ENCODE results near the gene SERGEF. TPM values are rescaled to one million over a fixed set of nuclear protein-coding genes. Genes with fewer than 3 reads are reported as not detected.

Gene SERGEF
- polyA plus RNA-seq, 2 of the 4 experiments (the other 2 are of a cell fraction): 20.7 to 24.1 TPM

DNA sequence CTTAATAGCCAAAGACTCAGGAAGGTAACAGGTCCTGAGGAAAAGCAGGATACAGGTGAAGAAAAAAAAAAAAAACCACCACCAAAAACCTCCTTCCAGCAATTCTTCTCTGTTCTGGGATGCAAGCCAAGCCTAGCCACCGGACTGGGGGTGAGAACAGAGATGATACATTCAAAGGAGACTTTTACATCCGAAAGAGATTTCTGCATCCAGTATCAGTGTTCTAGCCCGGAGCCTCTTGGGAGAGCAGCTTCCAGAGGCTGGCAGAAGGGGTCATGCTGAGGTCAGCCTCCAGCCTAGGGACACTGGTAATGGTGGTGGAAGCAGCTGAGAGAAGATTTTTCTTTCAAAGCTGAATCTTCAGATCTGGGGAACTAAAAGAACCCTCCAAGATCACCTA is 202.1 kb downstream of the SERGEF start:
- Histone ChIP-seq H3K4me1 (no peaks in the 10 kb centered on the region), H3K4me2 (no peak overlapping the region), H3K9me3 (no peaks in the 10 kb centered on the region), H3K27ac (no peak overlapping the region), H3K4me3 (no peak overlapping the region)
- WGBS (ENCODE audit: missing lambda C conversion rate): 69% methylated on average over 3 of the region's 3 CpGs
- no peak for TF ChIP-seq CHD4 (IDR thresholded peaks at IDR 0.05; ENCODE audit: borderline replicate concordance)
- TF ChIP-seq ZNF302 (CRISPR knock-in tag; IDR thresholded peaks at IDR 0.05): no peak
- TF ChIP-seq POLR2AphosphoS2 (conservative IDR thresholded peaks at IDR 0.05; ENCODE audit: low read length): no peak
- TF ChIP-seq RAD21 (conservative IDR thresholded peaks at IDR 0.05 in 1 of 2, IDR thresholded peaks at IDR 0.05 in 1 of 2): no peak
- TF ChIP-seq FOSB (CRISPR knock-in tag; IDR thresholded peaks at IDR 0.05): no peak
- no peak for TF ChIP-seq HDAC2 (IDR thresholded peaks at IDR 0.05)
- no peak for TF ChIP-seq FOXS1 (CRISPR knock-in tag; IDR thresholded peaks at IDR 0.05)
- no peak for TF ChIP-seq MAZ (IDR thresholded peaks at IDR 0.05; ENCODE audit: borderline replicate concordance, low read depth, low read length)
- TF ChIP-seq, protein P1, sequence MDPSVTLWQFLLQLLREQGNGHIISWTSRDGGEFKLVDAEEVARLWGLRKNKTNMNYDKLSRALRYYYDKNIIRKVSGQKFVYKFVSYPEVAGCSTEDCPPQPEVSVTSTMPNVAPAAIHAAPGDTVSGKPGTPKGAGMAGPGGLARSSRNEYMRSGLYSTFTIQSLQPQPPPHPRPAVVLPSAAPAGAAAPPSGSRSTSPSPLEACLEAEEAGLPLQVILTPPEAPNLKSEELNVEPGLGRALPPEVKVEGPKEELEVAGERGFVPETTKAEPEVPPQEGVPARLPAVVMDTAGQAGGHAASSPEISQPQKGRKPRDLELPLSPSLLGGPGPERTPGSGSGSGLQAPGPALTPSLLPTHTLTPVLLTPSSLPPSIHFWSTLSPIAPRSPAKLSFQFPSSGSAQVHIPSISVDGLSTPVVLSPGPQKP (IDR thresholded peaks at IDR 0.05; ENCODE audit: low read depth, low read length): no peak
- no peak for TF ChIP-seq RNF2 (IDR thresholded peaks at IDR 0.05; ENCODE audit: borderline replicate concordance, low read depth)
- no peak for TF ChIP-seq KDM5A (IDR thresholded peaks at IDR 0.05)
- TF ChIP-seq CBX2 (IDR thresholded peaks at IDR 0.05; ENCODE audit: borderline replicate concordance, low read depth): no peak
- no peak for TF ChIP-seq HOXB13 (CRISPR knock-in tag; IDR thresholded peaks at IDR 0.05; ENCODE audit: low read depth)
- ChIA-PET POLR2A (no interaction called here), CTCF (interaction anchor here (1.2 kb wide), 1 partner anchor 81 kb away, joined by 3 read pairs; no protein-coding TSS in a partner anchor)
- DNase-seq (ENCODE audit: low read depth in 1 of 2, low spot score in 1 of 2) (no peak), ATAC-seq (no peak), FAIRE-seq (no peak)

DNA sequence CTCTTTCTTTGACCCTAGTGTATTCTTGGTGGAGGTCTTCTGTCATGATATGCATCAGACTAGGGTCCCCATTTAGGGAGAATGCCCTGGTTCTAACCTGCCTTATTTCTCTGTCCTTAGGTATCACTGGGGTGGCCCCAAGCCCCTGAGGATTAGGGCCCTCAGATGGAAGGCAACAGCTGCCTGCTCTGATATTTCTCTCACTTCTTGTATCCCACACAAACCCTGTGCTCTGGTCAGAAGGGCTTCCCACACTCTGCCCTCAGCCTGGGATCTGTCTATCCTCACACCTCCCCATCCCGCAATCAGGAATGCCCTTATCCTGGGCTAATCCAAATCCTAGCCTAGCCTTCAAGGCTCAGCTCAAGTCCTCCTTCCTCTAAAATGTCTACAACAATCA is 202.8 kb downstream of the SERGEF start:
- no peaks in the 10 kb centered on the region for H3K9me3 ChIP-seq
- ATAC-seq: no peak
- H3K4me2 ChIP-seq: no peak overlapping the region
- TF ChIP-seq CHD2 (IDR thresholded peaks at IDR 0.05; ENCODE audit: low read length, partially characterized antibody): no peak
- no peak for TF ChIP-seq JUN (IDR thresholded peaks at IDR 0.05)
- no peak for TF ChIP-seq FOXS1 (CRISPR knock-in tag; IDR thresholded peaks at IDR 0.05)
- TF ChIP-seq ZC3H11A (IDR thresholded peaks at IDR 0.05): no peak
- no peak for TF ChIP-seq CEBPB (IDR thresholded peaks at IDR 0.05)
- TF ChIP-seq, protein P2, sequence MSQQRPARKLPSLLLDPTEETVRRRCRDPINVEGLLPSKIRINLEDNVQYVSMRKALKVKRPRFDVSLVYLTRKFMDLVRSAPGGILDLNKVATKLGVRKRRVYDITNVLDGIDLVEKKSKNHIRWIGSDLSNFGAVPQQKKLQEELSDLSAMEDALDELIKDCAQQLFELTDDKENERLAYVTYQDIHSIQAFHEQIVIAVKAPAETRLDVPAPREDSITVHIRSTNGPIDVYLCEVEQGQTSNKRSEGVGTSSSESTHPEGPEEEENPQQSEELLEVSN (IDR thresholded peaks at IDR 0.05; ENCODE audit: borderline replicate concordance, low read depth): no peak
- no peak for TF ChIP-seq BHLHE40 (IDR thresholded peaks at IDR 0.05; ENCODE audit: low read depth, low read length)
- no peak for TF ChIP-seq MAFK (IDR thresholded peaks at IDR 0.05; ENCODE audit: partially characterized antibody)
- no peak for TF ChIP-seq KDM1A (IDR thresholded peaks at IDR 0.05; ENCODE audit: low read depth)
- no peak for TF ChIP-seq HOXB5 (CRISPR knock-in tag; IDR thresholded peaks at IDR 0.05)
- no peak for TF ChIP-seq NPAS2 (CRISPR knock-in tag; IDR thresholded peaks at IDR 0.05; ENCODE audit: borderline replicate concordance)
- TF ChIP-seq PHF8 (IDR thresholded peaks at IDR 0.05; ENCODE audit: borderline replicate concordance, low read depth): no peak
- TF ChIP-seq, protein P3, sequence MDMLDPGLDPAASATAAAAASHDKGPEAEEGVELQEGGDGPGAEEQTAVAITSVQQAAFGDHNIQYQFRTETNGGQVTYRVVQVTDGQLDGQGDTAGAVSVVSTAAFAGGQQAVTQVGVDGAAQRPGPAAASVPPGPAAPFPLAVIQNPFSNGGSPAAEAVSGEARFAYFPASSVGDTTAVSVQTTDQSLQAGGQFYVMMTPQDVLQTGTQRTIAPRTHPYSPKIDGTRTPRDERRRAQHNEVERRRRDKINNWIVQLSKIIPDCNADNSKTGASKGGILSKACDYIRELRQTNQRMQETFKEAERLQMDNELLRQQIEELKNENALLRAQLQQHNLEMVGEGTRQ (IDR thresholded peaks at IDR 0.05): no peak
- TF ChIP-seq NFE2L2 (conservative IDR thresholded peaks at IDR 0.05; ENCODE audit: low read length): no peak
- TF ChIP-seq, protein P4, sequence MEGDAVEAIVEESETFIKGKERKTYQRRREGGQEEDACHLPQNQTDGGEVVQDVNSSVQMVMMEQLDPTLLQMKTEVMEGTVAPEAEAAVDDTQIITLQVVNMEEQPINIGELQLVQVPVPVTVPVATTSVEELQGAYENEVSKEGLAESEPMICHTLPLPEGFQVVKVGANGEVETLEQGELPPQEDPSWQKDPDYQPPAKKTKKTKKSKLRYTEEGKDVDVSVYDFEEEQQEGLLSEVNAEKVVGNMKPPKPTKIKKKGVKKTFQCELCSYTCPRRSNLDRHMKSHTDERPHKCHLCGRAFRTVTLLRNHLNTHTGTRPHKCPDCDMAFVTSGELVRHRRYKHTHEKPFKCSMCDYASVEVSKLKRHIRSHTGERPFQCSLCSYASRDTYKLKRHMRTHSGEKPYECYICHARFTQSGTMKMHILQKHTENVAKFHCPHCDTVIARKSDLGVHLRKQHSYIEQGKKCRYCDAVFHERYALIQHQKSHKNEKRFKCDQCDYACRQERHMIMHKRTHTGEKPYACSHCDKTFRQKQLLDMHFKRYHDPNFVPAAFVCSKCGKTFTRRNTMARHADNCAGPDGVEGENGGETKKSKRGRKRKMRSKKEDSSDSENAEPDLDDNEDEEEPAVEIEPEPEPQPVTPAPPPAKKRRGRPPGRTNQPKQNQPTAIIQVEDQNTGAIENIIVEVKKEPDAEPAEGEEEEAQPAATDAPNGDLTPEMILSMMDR (IDR thresholded peaks at IDR 0.05): no peak
- TF ChIP-seq ESRRA (IDR thresholded peaks at IDR 0.05; ENCODE audit: borderline replicate concordance, low read length): no peak
- no peak for TF ChIP-seq EHF (CRISPR knock-in tag; IDR thresholded peaks at IDR 0.05)
- TF ChIP-seq, protein P1 (IDR thresholded peaks at IDR 0.05; ENCODE audit: low read depth, low read length): no peak
- TF ChIP-seq FOSL2 (IDR thresholded peaks at IDR 0.05): no peak
- TF ChIP-seq FOSL2 (CRISPR knock-in tag; IDR thresholded peaks at IDR 0.05): no peak
- POLR2A ChIA-PET: no interaction called here
- no peak for FAIRE-seq
- CTCF ChIA-PET: no interaction called here
- WGBS (ENCODE audit: missing lambda C conversion rate): 100% methylated on average over 1 of the region's 1 CpG
- H3K4me3 ChIP-seq: no peak overlapping the region
- no peaks in the 10 kb centered on the region for H3K4me1 ChIP-seq
- no peak overlapping the region for H3K27ac ChIP-seq
- no peak for DNase-seq (ENCODE audit: low read depth in 1 of 2, low spot score in 1 of 2)

Data from A549 (cell line).